B cell (primary cell): ENCODE results near the gene SYTL5. TPM values are rescaled to one million over a fixed set of nuclear protein-coding genes. Genes with fewer than 3 reads are reported as not detected.

Experiments
- ATAC-seq: fragments of 200-7000 bp; cut with Tn5 transposase; one replicate; pipeline ENCODE4 v1.10.0; 2021; ENCODE audit warnings: low read depth, mild to moderate bottlenecking, moderate number of reproducible peaks, moderate library complexity
- CTCF ChIA-PET: fragments of 350-600 bp; sonication (Branson Sonifier 250); formaldehyde crosslinking; loops from one replicate; lab custom pipeline; 2021; ENCODE audit warnings: antibody characterized with exemption, inconsistent platforms; lab: Charles Lee
- POLR2A ChIA-PET: fragments of 350-600 bp; sonication (Branson Sonifier 250); formaldehyde crosslinking; loops from one replicate; lab custom pipeline; 2021; ENCODE audit warnings: antibody characterized with exemption; lab: Charles Lee
- DNase-seq: peaks from one replicate; pipeline ENCODE4 v3.0.0; 2013
- H2AFZ ChIP-seq: 2 replicates; pipeline ENCODE4 v1.6.1; 2012; ENCODE audit warnings: mild to moderate bottlenecking, low read depth, low read length; ENCODE audit not compliant: insufficient read depth, poor library complexity, severe bottlenecking
- H3K27ac ChIP-seq, 2 donors: 1 replicate in 1 of 2; 2 replicates in 1 of 2; pipeline ENCODE4 v1.5.1; 2012 to 2013; ENCODE audit warnings: low read length in 2 of 2, mild to moderate bottlenecking in 2 of 2, moderate library complexity in 1 of 2
- H3K27me3 ChIP-seq, 4 experiments: fragments of 200-600 bp in 1 of 4; sonication (generic) in 1 of 4; replicated peaks in 1 of 4; 1 replicate in 2 of 4; 2 replicates in 2 of 4; pipeline versions ENCODE4 v1.6.1 to v1.7.0; 2013 to 2016; ENCODE audit warnings: low read length in 3 of 4, mild to moderate bottlenecking in 2 of 4, mixed read lengths in 1 of 4, moderate library complexity in 1 of 4; ENCODE audit not compliant: insufficient read depth in 4 of 4, control insufficient read depth in 3 of 4; ENCODE audit errors: control extremely low read depth in 1 of 4
- H3K36me3 ChIP-seq, 2 experiments: replicated peaks in 1 of 2; 1 replicate in 1 of 2; 2 replicates in 1 of 2; pipeline versions ENCODE4 v1.6.1 to v1.7.1; 2013; ENCODE audit warnings: low read length in 1 of 2; ENCODE audit not compliant: insufficient read depth in 2 of 2, control insufficient read depth in 1 of 2; ENCODE audit errors: control extremely low read depth in 1 of 2, extremely low read depth in 1 of 2
- H3K4me1 ChIP-seq, 2 donors: fragments of 200-600 bp in 1 of 2; sonication (generic) in 1 of 2; 1 replicate in 1 of 2; 2 replicates in 1 of 2; pipeline versions ENCODE4 v1.5.1 to v1.6.1; 2013 to 2017; ENCODE audit warnings: low read length in 2 of 2; ENCODE audit not compliant: control insufficient read depth in 2 of 2, insufficient read depth in 2 of 2
- H3K4me2 ChIP-seq: replicated peaks from 2 replicates; pipeline ENCODE3; 2012; ENCODE audit warnings: mild to moderate bottlenecking, low read depth, low read length; ENCODE audit not compliant: poor library complexity, severe bottlenecking
- H3K4me3 ChIP-seq, 5 experiments: fragments of 200-600 bp in 1 of 5; sonication (generic) in 1 of 5; 1 replicate in 3 of 5; 2 replicates in 2 of 5; pipeline versions ENCODE4 v1.5.1 to v1.7.0; 2011 to 2016; ENCODE audit warnings: low read length in 4 of 5, mild to moderate bottlenecking in 4 of 5, low read depth in 2 of 5, control low read depth in 1 of 5, moderate library complexity in 1 of 5; ENCODE audit not compliant: insufficient read depth in 1 of 5; ENCODE audit errors: control extremely low read depth in 1 of 5, extremely low read depth in 1 of 5
- H3K79me2 ChIP-seq: fragments of 200-600 bp; sonication (generic); one replicate; pipeline ENCODE4 v1.6.0; 2016; ENCODE audit warnings: low read length; ENCODE audit not compliant: control insufficient read depth, insufficient read depth
- H3K9ac ChIP-seq: fragments of 200-600 bp; sonication (generic); 2 replicates; pipeline ENCODE4 v1.6.1; 2017; ENCODE audit warnings: mild to moderate bottlenecking, low read length, moderate library complexity
- H3K9me3 ChIP-seq, 3 donors: one replicate each; pipeline versions ENCODE4 v1.6.1 to v1.7.1; 2013; ENCODE audit warnings: low read length in 2 of 3; ENCODE audit not compliant: control insufficient read depth in 2 of 3, insufficient read depth in 1 of 3; ENCODE audit errors: control extremely low read depth in 1 of 3
- H4K20me1 ChIP-seq: 2 replicates; pipeline ENCODE4 v1.6.0; 2012; ENCODE audit warnings: mild to moderate bottlenecking, low read length; ENCODE audit not compliant: insufficient read depth, control insufficient read depth, poor library complexity, severe bottlenecking
- H3K27ac Mint-ChIP-seq: one replicate; pipeline ENCODE4 v1.8.0; 2021; ENCODE audit warnings: mixed read lengths
- H3K27me3 Mint-ChIP-seq: one replicate; pipeline ENCODE4 v1.8.0; 2021; ENCODE audit warnings: mixed read lengths
- H3K4me1 Mint-ChIP-seq: one replicate; pipeline ENCODE4 v1.8.0; 2021; ENCODE audit warnings: mixed read lengths
- H3K4me3 Mint-ChIP-seq: one replicate; pipeline ENCODE4 v1.8.0; 2021; ENCODE audit warnings: mixed read lengths
- H3K9me3 Mint-ChIP-seq: one replicate; pipeline ENCODE4 v1.8.0; 2022; ENCODE audit warnings: mixed read lengths; ENCODE audit not compliant: insufficient read depth
- CTCF ChIP-seq: fragments of 200-600 bp; IDR thresholded peaks from one replicate; pipeline ENCODE4 v1.8.0; 2022; ENCODE audit warnings: antibody characterized with exemption, mild to moderate bottlenecking
- EZH2 ChIP-seq: IDR thresholded peaks from 2 replicates; pipeline ENCODE4 v1.6.1; 2012; ENCODE audit warnings: borderline replicate concordance, low read depth, mild to moderate bottlenecking, moderate library complexity, low read length; ENCODE audit not compliant: insufficient read depth, poor library complexity, severe bottlenecking
- WGBS: methylation state at CpG from one replicate; pipeline ENCODE4 v1.1.5; 2013; ENCODE audit warnings: missing lambda C conversion rate; ENCODE audit not compliant: insufficient coverage; 5-methylcytosine and 5-hydroxymethylcytosine counted together
- intact Hi-C: fragments of 100-400 bp; cut with micrococcal nuclease; formaldehyde crosslinking; loops from one replicate; pipeline ENCODE4 v1.10.0; 2022
- polyA plus RNA-seq: library from polyadenylated mRNA; depleted of rRNA; stranded (reverse); fragments of >200 nt; gene quantifications from 2 replicates; pipeline ENCODE4 v1.2.3, GENCODE V29; 2012
- total RNA-seq, 2 donors: library from RNA; stranded (reverse); fragments of 120-200 nt in 1 of 2; gene quantifications; 1 replicate in 1 of 2; 2 replicates in 1 of 2; pipeline versions ENCODE4 v1.2.3 to v1.2.4, GENCODE V29; 2013 to 2022

Gene SYTL5
- total and polyA plus RNA-seq, 2 donors (not counting 1 experiment from before 2014, with no cell fraction given), result 0.01 TPM; not detected in 1

GRCh38 chrX:38154340-38154739 is 148.0 kb downstream of the SYTL5 start:
- H3K27me3 Mint-ChIP-seq, result peaks cover 2% of the 10 kb centered on the region
- H3K4me3 Mint-ChIP-seq, result no peak overlapping the region
- POLR2A ChIA-PET, result no interaction called here

GRCh38 chrX:38154818-38155217 is 148.5 kb downstream of the SYTL5 start:
- H3K27ac ChIP-seq, result no peak overlapping the region
- Mint-ChIP-seq H3K27ac (no peak overlapping the region), H3K4me1 (no peaks in the 10 kb centered on the region), H3K9me3 (no peaks in the 10 kb centered on the region), H3K4me3 (no peak overlapping the region), H3K27me3 (peaks cover 2% of the 10 kb centered on the region)
- intact Hi-C loops, result no loop called here
- ATAC-seq (no peak), DNase-seq (no peak)
- H3K4me1 ChIP-seq, result no peaks in the 10 kb centered on the region
- no peak for TF ChIP-seq CTCF
- no peak for TF ChIP-seq EZH2
- no peaks in the 10 kb centered on the region for H3K79me2 ChIP-seq
- H4K20me1 ChIP-seq, result no peaks in the 10 kb centered on the region
- H3K9ac ChIP-seq, result no peak overlapping the region
- no peak overlapping the region for H2AFZ ChIP-seq
- no peaks in the 10 kb centered on the region for H3K9me3 ChIP-seq
- CTCF ChIA-PET, result no interaction called here
- H3K36me3 ChIP-seq, result no peaks in the 10 kb centered on the region
- WGBS, result 57% methylated on average over 1 of the region's 2 CpGs
- no peaks in the 10 kb centered on the region for H3K27me3 ChIP-seq
- POLR2A ChIA-PET, result no interaction called here
- no peak overlapping the region for H3K4me2 ChIP-seq
- H3K4me3 ChIP-seq, result no peak overlapping the region

More at GRCh38 chrX:38154340-38154739, 148.0 kb downstream of the SYTL5 start:
- no peak for TF ChIP-seq CTCF
- TF ChIP-seq EZH2, result no peak
- Mint-ChIP-seq H3K4me1 (no peaks in the 10 kb centered on the region), H3K27ac (no peak overlapping the region), H3K9me3 (no peaks in the 10 kb centered on the region)
- CTCF ChIA-PET, result no interaction called here
- no peaks in the 10 kb centered on the region for H3K79me2 ChIP-seq
- intact Hi-C loops, result no loop called here
- no peaks in the 10 kb centered on the region for H3K27me3 ChIP-seq
- H3K4me1 ChIP-seq, result no peaks in the 10 kb centered on the region
- H4K20me1 ChIP-seq, result no peaks in the 10 kb centered on the region
- no peak overlapping the region for H3K27ac ChIP-seq
- H3K36me3 ChIP-seq, result no peaks in the 10 kb centered on the region
- no peak for ATAC-seq
- no CpG with 5 or more reads among the region's 5 CpGs for WGBS
- no peak overlapping the region for H3K4me2 ChIP-seq
- H2AFZ ChIP-seq, result no peak overlapping the region
- no peak for DNase-seq
- H3K9me3 ChIP-seq, result no peaks in the 10 kb centered on the region
- no peak overlapping the region for H3K9ac ChIP-seq
- H3K4me3 ChIP-seq, result no peak overlapping the region
